GM13977 (cell line): ENCODE measurements around the gene THRSP.
A peak's percentile ranks its signal among the peaks of the same experiment; 100 is the strongest.
"Not testable (repeated sequence)": the region's sequence is repeated elsewhere in the genome, so short reads cannot be mapped to it uniquely, and the experiment has no call there.

ENCODE experiments used
- DNase-seq: peaks from one replicate; pipeline ENCODE4 v3.0.0; 2012; ENCODE audit warnings: low spot score
- CTCF ChIP-seq: IDR thresholded peaks from 2 replicates; pipeline ENCODE4 v1.5.1; 2012; ENCODE audit warnings: mild to moderate bottlenecking, control low read depth; ENCODE audit not compliant: insufficient read depth; ENCODE audit errors: extremely low read depth, missing control alignments
- in situ Hi-C: fragments of 300-500 bp; cut with MboI; formaldehyde crosslinking; loops from one replicate; pipeline ENCODE4 v1.12.0; 2022; ENCODE audit warnings: low sequenced_read_pairs, low pct_unique_long_range_greater_than_20kb, mixed read lengths, inconsistent platforms; ENCODE audit not compliant: unreplicated experiment

The THRSP gene

GRCh38 chr11:78037825-78038620 is 25.6 kb upstream of the THRSP start:
- in situ Hi-C loops: no loop called here
- TF ChIP-seq CTCF: no peak
- DNase-seq: no peak

- in situ Hi-C loops: no loop called here
These were observed 24.9 kb upstream of the THRSP start for GRCh38 chr11:78038697-78039313.

GRCh38 chr11:78039391-78039918 is 24.2 kb upstream of the THRSP start:
- in situ Hi-C loops: no loop called here
- TF ChIP-seq CTCF: no peak
- DNase-seq: no peak

More at GRCh38 chr11:78038697-78039313, 24.9 kb upstream of the THRSP start:
- no peak for DNase-seq
- TF ChIP-seq CTCF: no peak

DNA sequence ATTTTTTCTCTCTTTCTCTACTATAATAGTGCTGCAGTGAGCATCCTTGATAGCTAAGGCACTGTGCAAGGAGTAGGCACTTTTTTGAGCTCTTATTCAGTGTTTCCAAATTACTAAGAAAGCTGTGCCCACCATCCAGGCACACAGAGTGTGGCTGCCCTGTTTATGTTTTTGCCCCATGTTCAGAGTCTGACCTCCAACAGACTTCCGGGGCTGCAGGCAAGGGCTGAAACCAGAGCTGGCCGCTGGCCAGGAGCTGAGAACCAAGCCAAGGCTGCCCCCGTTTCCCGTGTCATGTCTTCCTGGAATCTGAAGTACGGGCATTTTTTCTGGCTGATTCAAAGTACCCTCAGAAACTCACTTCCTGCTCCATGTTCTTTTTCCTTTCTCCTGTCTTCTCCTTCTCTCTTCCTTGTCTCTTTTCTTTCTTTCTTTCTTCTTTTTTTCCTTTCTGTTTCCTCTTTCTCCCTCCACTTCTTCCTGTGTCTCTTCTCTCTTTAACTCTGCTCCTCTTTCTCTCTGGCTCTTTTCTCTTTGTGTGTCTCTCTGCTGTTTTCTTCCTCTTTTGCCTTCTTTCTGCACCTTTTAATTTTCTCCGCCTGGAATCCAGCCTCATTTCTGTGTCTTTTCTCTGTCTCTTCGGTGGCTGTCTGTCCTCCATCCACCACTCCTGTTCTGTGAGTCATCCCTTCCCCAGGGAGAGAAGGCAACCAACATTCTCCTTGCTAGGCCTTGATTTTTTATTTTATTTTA is 23.6 kb upstream of the THRSP start:
- TF ChIP-seq CTCF: no peak
- in situ Hi-C loops: no loop called here
- DNase-seq: peak; percentile 53

- in situ Hi-C loops: no loop called here
- no peak for TF ChIP-seq CTCF
- DNase-seq: no peak
These were observed 22.8 kb upstream of the THRSP start for GRCh38 chr11:78040691-78041379.

GRCh38 chr11:78041380-78041719 is 22.3 kb upstream of the THRSP start:
- in situ Hi-C loops, DNase-seq: not testable (repeated sequence)
